SKM-1 treated with dmso at 0.1 percent for 144 hours (cell line): ENCODE results near the gene FOXRED2.
"Not testable (repeated sequence)": the region's sequence is repeated elsewhere in the genome, so short reads cannot be mapped to it uniquely, and the experiment has no call there.

ENCODE experiments used
- DNase-seq: peaks from one replicate; lab custom pipeline; 2025; ENCODE audit not compliant: unreplicated experiment; lab: John Stamatoyannopoulos, UW

FOXRED2 gene

DNA sequence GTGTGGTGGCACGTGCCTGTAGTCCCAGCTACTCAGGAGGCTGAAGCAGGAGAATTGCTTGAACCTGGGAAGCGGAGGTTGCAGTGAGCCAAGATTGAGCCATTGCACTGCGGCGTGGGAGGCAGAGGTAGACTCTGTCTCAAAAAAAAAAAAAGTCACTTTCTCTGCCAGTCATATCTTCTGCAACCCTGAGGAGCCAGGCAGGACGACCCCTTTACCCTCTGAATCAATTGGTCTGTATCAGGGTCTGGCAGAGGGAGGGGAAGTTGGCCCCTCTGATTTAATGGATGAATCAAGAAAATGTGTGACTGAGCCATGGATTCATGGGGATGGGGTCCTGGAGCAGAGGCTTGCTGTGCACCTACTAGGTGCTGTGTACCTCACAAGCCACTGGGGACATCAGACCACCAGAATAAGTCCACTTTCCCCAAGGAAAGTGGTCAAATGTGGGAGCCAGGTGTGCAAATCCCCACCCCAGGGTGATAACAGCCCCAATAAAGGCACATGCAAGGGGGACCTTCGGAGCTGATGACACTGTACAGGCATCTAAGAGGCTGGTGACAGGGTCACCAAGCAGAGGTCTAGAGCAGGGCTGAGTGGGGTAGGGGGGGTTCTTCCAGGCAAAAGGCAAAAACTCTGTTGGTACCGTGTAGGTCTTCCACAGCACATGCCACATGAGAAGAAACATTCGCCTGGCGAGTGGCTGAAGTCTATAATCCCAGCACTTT, 54.4 kb downstream of the FOXRED2 start:
- DNase-seq = no peak

DNA sequence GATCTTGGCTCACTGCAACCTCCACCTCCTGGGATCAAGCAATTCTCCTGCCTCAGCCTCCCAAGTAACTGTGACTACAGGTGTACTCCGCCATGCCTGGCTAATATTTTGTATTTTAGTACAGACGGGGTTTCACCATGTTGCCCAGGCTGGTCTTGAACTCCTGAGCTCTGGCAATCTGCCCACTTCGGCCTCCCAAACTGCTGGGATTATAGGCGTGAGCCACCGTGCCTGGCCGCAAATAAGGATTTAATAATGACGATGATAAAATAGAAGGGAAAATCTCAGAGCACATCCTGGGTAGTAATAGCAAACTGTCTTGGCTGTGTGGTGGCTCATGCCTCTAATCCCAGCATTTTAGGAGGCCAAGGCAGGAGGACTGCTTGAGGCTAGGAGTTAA, 55.9 kb downstream of the FOXRED2 start:
- DNase-seq = not testable (repeated sequence)

DNA sequence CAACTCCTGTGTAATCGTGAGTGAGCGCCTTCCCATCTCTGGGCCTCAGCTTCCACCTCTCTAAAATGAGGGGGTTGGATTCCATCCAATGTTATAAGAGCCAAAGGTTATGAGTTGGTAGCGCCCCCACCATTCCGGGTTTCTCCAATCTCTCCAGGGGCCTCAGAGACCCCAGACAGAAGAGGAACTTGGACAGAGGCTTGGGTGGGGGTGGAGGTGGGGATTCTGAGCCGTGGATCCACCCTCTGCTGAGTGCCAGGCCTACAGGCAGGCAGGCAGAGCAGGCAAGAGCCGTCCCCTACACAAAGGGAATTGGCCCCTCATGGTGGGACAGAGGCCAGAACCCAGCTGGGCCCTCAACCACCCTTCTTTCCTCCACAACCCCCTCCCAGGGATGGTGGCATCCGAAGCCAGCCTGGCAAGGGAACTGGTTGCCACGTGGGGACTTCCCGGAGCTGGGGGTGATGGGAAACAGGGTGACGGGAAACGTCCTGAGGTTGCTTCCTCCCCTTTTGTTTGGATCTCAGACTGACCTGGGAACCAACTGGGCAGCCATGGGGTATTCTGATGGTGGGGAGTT, 57.2 kb downstream of the FOXRED2 start:
- DNase-seq = no peak

DNA sequence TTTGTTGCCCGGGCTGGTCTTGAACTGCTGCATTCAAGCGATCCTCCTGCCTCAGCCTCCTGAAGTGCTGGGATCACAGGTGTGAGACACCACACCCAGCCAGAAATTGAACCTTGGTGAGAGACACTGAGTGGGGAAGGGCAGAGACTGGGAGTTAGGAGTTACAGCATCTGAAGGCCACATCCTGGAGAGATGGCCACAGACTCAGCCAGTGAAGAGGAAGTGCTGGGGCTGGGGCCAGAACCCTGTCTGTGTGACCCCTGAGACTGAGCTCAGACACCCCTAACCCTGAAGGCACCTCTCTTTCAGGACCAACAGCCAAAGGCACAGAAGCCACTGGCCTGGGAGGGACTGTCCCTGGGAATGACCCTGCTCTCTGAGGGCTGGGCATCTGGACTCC, 59.2 kb downstream of the FOXRED2 start:
- peak; percentile 64 for DNase-seq

DNA sequence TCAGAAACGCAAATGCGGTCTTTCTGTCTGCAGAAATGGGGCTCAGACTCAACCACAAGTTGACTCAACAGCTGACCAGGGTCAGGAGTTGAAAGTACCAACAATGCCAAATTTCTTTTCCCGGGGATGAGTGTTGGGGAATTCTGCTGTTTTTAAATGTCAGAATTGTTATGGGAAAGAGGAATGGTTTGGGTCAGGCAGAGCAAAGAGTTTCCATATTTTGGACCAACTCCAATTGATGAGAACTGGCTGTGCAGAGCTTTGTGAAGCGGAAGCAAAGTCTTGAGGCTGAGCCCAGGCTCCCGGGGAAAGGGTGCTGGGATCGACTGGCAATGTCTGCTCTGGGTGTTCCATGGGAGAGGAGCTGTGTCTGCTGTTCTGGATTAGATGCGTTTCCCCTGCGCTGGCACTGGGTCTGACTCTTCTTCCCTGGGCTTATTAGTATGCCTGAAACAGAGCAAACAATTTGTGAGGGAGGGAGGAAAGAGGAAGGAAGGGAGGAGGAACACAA, 61.6 kb downstream of the FOXRED2 start:
- DNase-seq = peak; percentile 60

DNA sequence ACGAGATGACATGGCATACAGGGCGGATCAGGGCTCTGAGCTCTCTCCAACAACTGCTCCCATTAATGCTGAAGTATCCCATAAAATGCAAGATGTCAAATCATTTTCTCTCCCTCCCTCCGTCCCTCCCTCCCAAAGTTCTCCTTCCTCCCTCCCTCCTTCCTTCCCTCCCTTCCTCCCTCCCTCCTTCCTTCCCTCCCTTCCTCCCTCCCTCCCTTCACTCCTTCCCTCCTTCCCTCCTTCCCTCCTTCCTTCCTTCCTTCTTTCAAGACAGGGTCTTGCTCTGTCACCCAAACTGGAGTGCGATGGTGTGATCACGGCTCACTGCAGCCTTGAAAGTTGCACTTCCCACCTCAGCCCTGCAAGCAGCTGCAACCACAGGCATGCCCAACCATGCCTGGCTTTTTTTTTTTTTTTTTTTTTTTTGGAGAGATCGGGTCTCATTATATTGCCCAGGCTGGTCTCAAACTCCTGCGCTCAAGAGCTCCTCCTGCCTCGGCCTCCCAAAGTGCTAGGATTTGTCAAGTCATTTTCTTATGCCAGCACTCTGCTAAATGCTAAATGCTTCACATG, 63.6 kb downstream of the FOXRED2 start:
- no peak for DNase-seq

DNA sequence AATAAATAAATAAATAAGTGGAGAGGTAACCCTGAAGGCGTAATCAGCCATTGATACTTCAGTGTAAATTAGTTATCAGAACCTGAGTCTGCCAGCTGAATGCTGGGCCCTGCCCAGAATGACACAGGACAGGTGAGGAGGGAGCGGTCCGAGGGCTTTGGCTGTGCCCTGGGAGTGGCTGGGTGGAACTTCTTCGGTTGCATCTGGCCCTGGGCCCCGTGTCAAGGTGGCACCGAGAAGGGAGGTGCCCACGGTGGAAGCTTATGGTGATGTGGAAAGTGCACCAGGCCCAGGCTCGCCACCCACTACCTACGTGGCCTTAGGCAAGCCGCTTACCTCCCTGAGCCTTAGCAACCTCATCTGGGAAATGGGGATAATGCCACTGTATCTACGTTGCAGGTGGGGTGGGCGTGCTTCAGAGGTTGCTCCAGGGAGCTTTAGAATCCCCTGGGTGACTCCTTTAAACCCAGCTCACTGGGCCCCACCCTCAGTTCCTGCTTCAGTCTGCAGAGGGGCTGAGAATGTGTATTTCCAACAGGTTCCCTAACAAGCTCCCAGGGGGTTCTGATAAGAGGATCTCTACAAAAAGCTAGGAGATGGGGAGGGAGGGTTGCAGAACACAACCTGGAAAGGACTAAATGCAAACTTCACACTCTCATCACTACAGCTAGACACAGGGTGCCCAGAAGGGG, 64.2 kb downstream of the FOXRED2 start:
- DNase-seq = no peak

DNA sequence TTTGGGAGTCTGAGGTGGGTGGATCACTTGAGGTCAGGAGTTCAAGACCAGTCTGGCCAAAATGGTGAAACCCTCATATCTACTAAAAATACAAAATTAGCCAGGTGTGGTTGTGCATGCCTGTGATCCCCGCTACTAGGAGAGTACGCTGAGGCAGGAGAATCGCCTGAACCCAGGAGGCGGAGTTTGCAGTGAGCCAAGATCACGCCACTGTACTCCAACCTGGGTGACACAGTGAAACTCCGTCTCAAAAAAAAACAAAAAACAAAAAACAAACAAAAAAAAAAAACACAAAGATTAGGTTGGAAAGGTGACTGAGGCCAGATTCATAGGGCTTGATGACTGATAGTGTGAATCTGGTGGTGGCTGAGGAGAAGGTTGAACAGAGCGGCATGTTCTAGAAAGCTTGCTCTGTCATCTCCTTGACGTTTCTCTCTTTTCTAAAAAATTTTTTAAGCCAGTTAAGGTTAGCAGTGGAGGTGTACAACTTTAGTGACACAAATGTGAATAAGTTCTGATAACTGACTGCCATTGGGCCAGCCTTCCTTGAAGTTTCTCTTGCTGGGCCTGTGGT, 66.3 kb downstream of the FOXRED2 start:
- DNase-seq = no peak

DNA sequence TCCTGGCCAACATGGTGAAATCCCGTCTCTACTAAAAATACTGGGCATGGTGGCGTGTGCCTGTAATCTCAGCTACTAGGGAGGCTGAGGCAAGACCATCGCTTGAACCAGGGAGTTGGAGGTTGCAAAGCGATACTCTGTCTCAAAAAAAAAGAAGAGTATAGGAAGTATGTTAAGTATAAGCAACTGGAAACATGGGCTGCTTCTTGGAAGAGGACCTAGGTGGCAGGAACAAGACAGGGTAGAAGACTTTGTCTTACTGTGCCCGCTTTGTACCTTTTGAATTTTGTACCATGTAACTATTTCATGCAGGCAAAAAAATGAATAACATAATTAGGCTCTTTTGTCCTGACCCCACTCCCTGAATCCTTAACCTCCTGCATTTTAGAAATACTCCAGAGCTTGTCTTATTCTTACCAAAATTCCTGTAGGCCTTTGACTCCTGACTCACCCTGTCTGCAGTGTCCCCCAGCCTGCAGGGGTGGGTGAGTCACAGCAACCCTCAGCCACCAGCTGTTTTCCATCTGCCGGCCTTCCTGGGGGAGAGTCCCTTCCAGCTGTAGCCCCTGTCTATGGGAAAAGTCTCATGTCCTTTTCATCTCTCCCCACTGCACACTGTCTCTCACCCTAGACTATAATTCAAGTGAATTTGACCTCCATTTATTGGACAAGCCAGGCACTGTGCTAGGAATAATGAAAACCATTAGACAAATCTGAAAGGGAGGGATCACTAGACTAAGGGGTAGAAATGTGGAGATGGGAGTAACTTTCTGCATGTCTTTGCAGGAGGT, 67.2 kb downstream of the FOXRED2 start:
- DNase-seq = no peak
